ENCODE measurements around the gene TNS3.

DNA sequence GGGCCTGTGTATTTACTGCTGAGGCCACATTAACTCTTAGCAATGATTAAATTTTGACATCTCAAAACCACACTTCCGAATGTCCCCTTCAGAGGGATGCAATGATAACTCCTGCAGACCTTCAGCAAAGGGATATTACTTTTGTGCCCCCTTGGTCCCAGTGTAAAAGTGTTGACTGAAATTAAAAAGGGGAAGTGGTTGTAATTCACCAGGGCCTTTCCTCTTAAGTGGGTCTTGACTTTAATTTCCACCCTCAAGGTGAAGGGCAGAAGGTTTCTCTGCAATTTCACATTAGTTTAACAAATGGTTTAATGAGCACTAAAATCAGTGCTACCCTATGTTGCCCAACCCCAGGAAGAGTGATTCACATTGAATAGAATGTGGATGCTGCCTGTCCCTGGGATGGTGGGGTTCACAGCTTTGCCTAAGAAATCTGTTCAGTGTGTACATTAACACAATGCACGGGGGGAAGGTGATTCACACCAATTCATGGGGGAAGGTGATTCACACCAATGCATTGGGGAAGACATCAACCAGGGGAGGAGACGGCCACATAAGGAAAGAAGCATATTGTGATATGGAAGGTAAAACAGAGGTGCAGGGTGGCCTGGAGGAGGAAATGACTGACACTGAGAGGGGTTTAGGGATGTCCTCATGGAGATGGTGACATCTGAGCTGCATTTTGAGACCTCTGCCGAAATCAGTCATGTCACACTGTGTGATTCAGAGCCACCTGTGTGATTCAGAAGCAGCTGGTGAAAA lies 19.4 kb upstream of the TNS3 start:
- TF ChIP-seq, protein P1, sequence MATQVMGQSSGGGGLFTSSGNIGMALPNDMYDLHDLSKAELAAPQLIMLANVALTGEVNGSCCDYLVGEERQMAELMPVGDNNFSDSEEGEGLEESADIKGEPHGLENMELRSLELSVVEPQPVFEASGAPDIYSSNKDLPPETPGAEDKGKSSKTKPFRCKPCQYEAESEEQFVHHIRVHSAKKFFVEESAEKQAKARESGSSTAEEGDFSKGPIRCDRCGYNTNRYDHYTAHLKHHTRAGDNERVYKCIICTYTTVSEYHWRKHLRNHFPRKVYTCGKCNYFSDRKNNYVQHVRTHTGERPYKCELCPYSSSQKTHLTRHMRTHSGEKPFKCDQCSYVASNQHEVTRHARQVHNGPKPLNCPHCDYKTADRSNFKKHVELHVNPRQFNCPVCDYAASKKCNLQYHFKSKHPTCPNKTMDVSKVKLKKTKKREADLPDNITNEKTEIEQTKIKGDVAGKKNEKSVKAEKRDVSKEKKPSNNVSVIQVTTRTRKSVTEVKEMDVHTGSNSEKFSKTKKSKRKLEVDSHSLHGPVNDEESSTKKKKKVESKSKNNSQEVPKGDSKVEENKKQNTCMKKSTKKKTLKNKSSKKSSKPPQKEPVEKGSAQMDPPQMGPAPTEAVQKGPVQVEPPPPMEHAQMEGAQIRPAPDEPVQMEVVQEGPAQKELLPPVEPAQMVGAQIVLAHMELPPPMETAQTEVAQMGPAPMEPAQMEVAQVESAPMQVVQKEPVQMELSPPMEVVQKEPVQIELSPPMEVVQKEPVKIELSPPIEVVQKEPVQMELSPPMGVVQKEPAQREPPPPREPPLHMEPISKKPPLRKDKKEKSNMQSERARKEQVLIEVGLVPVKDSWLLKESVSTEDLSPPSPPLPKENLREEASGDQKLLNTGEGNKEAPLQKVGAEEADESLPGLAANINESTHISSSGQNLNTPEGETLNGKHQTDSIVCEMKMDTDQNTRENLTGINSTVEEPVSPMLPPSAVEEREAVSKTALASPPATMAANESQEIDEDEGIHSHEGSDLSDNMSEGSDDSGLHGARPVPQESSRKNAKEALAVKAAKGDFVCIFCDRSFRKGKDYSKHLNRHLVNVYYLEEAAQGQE (IDR thresholded peaks at IDR 0.05; ENCODE audit: insufficient replicate concordance, low read depth), result no peak
- TF ChIP-seq, protein P2, sequence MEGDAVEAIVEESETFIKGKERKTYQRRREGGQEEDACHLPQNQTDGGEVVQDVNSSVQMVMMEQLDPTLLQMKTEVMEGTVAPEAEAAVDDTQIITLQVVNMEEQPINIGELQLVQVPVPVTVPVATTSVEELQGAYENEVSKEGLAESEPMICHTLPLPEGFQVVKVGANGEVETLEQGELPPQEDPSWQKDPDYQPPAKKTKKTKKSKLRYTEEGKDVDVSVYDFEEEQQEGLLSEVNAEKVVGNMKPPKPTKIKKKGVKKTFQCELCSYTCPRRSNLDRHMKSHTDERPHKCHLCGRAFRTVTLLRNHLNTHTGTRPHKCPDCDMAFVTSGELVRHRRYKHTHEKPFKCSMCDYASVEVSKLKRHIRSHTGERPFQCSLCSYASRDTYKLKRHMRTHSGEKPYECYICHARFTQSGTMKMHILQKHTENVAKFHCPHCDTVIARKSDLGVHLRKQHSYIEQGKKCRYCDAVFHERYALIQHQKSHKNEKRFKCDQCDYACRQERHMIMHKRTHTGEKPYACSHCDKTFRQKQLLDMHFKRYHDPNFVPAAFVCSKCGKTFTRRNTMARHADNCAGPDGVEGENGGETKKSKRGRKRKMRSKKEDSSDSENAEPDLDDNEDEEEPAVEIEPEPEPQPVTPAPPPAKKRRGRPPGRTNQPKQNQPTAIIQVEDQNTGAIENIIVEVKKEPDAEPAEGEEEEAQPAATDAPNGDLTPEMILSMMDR (IDR thresholded peaks at IDR 0.05; ENCODE audit: insufficient read depth, low read length), result no peak
- TF ChIP-seq POLR2AphosphoS5 (IDR thresholded peaks at IDR 0.05; ENCODE audit: low read depth), result no peak
- TF ChIP-seq SPI1 (IDR thresholded peaks at IDR 0.05; ENCODE audit: borderline replicate concordance, low read depth), result peak; percentile 92
- no peak for TF ChIP-seq GABPA (IDR thresholded peaks at IDR 0.05; ENCODE audit: low read depth)

Measured in HL-60 (cell line).